Measurements from ENCODE around the gene CITED4. TPM values are rescaled to one million over a fixed set of nuclear protein-coding genes. Genes with fewer than 3 reads are reported as not detected.

The CITED4 gene
- total RNA-seq, 1 experiment from 2014 or later, result 7.8 TPM

DNA sequence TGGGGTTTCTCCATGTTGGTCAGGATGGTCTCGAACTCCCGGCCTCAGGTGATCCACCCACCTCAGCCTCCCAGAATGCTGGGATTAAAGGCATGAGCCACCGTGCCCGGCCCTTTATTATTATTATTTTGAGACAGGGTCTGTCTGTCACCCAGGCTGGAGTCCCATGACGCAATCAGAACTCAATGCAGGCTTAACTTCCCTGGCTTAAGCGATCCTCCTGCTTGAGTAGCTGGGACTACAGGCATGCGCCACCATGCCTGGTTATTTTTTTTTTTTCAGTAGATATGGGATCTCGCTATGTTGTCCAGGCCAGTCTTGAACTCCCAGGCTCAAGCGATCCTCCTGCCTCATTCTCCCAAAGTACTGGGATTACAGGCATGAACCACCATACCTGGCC lies 47.1 kb upstream of the CITED4 start:
- ChIA-PET RAD21 (ENCODE audit: low non-redundant PET in 1 of 2, low total read pairs in 2 of 2, uncharacterized antibody in 2 of 2, unreplicated experiment in 2 of 2) (no interaction called here), POLR2A (interaction anchor here (0.9 kb wide), 1 partner anchor 9 kb away, joined by 3 read pairs; no protein-coding TSS in a partner anchor), CTCF (interaction anchor here (1.3 kb wide), 1 partner anchor 40 kb away, joined by 5 read pairs; no protein-coding TSS in a partner anchor)
- BruUV-seq (replicated peaks), result no TSS peak
- Histone ChIP-seq H3K9ac (ENCODE audit: low read length) (no peak overlapping the region), H3K9me2 (ENCODE audit: insufficient read depth) (no peaks in the 10 kb centered on the region), H4K20me1 (ENCODE audit: insufficient read depth) (no peaks in the 10 kb centered on the region), H3K36me3 (ENCODE audit: control insufficient read depth in 1 of 2, insufficient read depth in 2 of 2, low read length in 2 of 2) (no peaks in the 10 kb centered on the region), H3K4me3 (replicated peaks in 1 of 2; ENCODE audit: low read depth in 1 of 2, low read length in 2 of 2) (no peak overlapping the region), H3K79me2 (ENCODE audit: insufficient read depth, low read length) (no peaks in the 10 kb centered on the region), H3K4me2 (ENCODE audit: low read length) (no peak overlapping the region), H3K4me1 (ENCODE audit: control insufficient read depth in 1 of 2, insufficient read depth in 2 of 2, low read length in 2 of 2) (peaks cover 0 to 15% of the 10 kb centered on the region in 2 experiments; a peak in 3 of 4 replicates), H3K9me3 (ENCODE audit: control insufficient read depth in 1 of 2, insufficient read depth in 1 of 2, low read depth in 1 of 2, low read length in 2 of 2) (no peaks in the 10 kb centered on the region), H3K27ac (ENCODE audit: low read depth, low read length) (no peak overlapping the region), H2AFZ (ENCODE audit: low read depth, low read length, poor library complexity, severe bottlenecking) (no peak overlapping the region), H3K27me3 (ENCODE audit: insufficient read depth, low read length) (no peaks in the 10 kb centered on the region)
- intact Hi-C loops (cut with micrococcal nuclease), result loop anchor here (1.0 kb wide), 1 partner anchor 13 kb away; no protein-coding TSS in a partner anchor
- TF ChIP-seq YY1 (IDR thresholded peaks at IDR 0.05; ENCODE audit: extremely low read depth, insufficient replicate concordance, low read depth, low read length), result no peak
- no peak for TF ChIP-seq JUND (IDR thresholded peaks at IDR 0.05)
- TF ChIP-seq, protein P1, sequence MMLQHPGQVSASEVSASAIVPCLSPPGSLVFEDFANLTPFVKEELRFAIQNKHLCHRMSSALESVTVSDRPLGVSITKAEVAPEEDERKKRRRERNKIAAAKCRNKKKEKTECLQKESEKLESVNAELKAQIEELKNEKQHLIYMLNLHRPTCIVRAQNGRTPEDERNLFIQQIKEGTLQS (IDR thresholded peaks at IDR 0.05), result no peak
- no peak for TF ChIP-seq POLR2AphosphoS5 (IDR thresholded peaks at IDR 0.05; ENCODE audit: low read depth, low read length)
- no peak for TF ChIP-seq FOSL1 (IDR thresholded peaks at IDR 0.05; ENCODE audit: low read depth)
- no peak for TF ChIP-seq EZH2 (IDR thresholded peaks at IDR 0.05)
- TF ChIP-seq, protein P2, sequence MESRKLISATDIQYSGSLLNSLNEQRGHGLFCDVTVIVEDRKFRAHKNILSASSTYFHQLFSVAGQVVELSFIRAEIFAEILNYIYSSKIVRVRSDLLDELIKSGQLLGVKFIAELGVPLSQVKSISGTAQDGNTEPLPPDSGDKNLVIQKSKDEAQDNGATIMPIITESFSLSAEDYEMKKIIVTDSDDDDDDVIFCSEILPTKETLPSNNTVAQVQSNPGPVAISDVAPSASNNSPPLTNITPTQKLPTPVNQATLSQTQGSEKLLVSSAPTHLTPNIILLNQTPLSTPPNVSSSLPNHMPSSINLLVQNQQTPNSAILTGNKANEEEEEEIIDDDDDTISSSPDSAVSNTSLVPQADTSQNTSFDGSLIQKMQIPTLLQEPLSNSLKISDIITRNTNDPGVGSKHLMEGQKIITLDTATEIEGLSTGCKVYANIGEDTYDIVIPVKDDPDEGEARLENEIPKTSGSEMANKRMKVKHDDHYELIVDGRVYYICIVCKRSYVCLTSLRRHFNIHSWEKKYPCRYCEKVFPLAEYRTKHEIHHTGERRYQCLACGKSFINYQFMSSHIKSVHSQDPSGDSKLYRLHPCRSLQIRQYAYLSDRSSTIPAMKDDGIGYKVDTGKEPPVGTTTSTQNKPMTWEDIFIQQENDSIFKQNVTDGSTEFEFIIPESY (IDR thresholded peaks at IDR 0.05; ENCODE audit: extremely low read depth, insufficient replicate concordance, low read length), result no peak
- TF ChIP-seq SRF (IDR thresholded peaks at IDR 0.05; ENCODE audit: low read depth), result no peak
- TF ChIP-seq SIN3A (IDR thresholded peaks at IDR 0.05; ENCODE audit: low read depth), result no peak
- no peak for TF ChIP-seq ZNF274 (IDR thresholded peaks at IDR 0.05; ENCODE audit: low read depth, low read length)
- no peak for TF ChIP-seq EZH2phosphoT487 (IDR thresholded peaks at IDR 0.05; ENCODE audit: borderline replicate concordance)
- no peak for TF ChIP-seq CBX3 (IDR thresholded peaks at IDR 0.05; ENCODE audit: low read depth)
- no peak for TF ChIP-seq TCF7L2 (IDR thresholded peaks at IDR 0.05; ENCODE audit: borderline replicate concordance, extremely low read depth, insufficient read depth, insufficient read length)
- no peak for TF ChIP-seq EGR1 (IDR thresholded peaks at IDR 0.05; ENCODE audit: low read depth)
- ATAC-seq (no peak), DNase-seq (ENCODE audit: low read depth, low spot score) (no peak)

Measured in HCT116 (cell line).